ENCODE results near the gene GGTLC3.
"Not testable (repeated sequence)": the region's sequence is repeated elsewhere in the genome, so short reads cannot be mapped to it uniquely, and the experiment has no call there.

Gene GGTLC3

DNA sequence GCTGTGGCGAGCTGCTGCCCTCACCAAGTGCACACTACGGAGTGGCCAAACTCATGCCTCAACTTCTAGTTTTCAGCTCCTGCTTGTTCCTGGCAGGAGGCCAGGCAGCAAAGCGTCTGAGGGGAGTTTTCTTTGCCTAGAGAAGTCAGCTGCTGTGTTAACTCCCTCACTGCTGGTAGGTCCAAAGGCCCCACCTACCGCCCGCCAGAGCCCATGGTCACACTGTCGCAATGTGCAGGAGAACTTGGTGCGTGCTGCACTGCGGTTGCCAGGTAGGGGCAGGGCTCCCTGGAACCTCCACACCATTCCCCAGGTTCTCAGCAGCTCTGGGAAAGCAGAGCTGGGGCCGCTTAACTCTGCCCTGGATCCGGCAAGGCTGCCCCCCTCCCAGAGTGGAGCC lies 5.6 kb downstream of the GGTLC3 start:
- DNase-seq: not testable (repeated sequence)

DNA sequence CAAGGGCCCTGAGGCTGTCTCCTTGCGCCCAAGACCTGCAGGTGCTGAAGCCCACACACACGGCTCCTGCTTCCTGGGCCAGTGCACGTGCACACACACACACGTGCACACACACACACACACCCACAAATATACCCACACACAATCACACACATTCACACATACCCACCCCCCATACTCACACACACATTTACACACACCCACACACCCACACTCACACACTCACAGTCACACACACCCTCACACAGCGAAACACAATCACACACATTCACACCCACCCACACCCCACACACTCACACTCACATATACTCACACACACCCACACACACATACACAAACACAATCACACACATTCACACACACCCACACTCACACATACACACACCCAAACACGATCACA lies 6.6 kb downstream of the GGTLC3 start:
- DNase-seq: not testable (repeated sequence)

DNA sequence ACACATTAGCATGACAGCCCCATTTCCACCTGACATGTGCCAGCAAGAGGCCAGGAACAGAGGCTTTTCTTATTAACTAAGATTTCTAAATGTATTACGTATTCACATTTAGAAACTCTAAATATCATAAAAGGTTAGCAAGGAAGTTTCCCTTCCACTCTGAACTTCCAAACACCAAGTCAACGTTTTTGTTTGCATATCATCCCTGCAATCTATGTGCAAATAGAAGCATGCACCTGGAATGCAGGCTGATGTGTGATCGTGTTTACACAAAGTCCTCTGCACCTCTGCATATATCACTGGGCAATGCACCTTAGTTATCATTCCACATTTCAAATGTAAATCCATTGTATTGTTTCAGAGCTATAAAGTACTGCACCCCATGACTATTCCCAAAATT lies 21.7 kb downstream of the GGTLC3 start:
- DNase-seq: not testable (repeated sequence)
